ENCODE data around the gene PFKM.

DNA sequence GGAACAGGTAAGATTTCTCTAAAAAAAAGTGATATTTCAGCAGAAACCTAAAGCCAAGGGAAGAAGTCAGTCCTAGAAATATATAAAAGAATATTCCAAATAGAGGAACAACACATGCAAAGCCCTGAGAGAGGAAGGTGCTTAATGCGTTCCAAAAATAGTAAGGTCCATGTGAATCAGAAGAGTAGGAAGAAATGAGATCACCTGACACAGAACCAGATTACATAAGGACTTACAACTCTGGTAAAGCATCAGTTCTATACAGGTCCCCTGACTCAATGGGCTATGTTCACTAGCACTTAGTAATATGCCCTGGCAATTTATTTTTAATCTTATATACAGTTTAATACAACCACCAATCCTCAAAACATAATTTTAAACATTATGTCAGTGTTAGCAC, 43.3 kb upstream of the PFKM start:
- no peak for TF ChIP-seq EZH2 (IDR thresholded peaks at IDR 0.05; ENCODE audit: insufficient read depth, poor library complexity, severe bottlenecking)
- TF ChIP-seq EZH2phosphoT487 (IDR thresholded peaks at IDR 0.05; ENCODE audit: insufficient read depth, low read depth): no peak
